HG02938 (cell line): Measurements from ENCODE around the gene KNDC1.
"Not testable (repeated sequence)": the region's sequence is repeated elsewhere in the genome, so short reads cannot be mapped to it uniquely, and the experiment has no call there.

Experiments
- ATAC-seq: cut with Tn5 transposase; IDR thresholded peaks from one replicate; pipeline ENCODE4 v1.9.1; 2021; ENCODE audit warnings: mild to moderate bottlenecking, moderate library complexity; ENCODE audit not compliant: unreplicated experiment

KNDC1 gene

GRCh38 chr10:133215586-133215985, 55.6 kb downstream of the KNDC1 start:
- no peak for ATAC-seq

GRCh38 chr10:133216776-133217175, 56.8 kb downstream of the KNDC1 start:
- no peak for ATAC-seq

- no peak for ATAC-seq
Measured at GRCh38 chr10:133217800-133218589, 58.0 kb downstream of the KNDC1 start.

GRCh38 chr10:133218891-133219290, 58.9 kb downstream of the KNDC1 start:
- no peak for ATAC-seq

GRCh38 chr10:133219782-133220181, 59.8 kb downstream of the KNDC1 start:
- ATAC-seq: no peak

GRCh38 chr10:133221331-133221730, 61.3 kb downstream of the KNDC1 start:
- ATAC-seq: no peak

GRCh38 chr10:133221756-133222155, 61.7 kb downstream of the KNDC1 start:
- ATAC-seq: not testable (repeated sequence)

- ATAC-seq: no peak
Measured at GRCh38 chr10:133224076-133224475, 64.1 kb downstream of the KNDC1 start.

- no peak for ATAC-seq
Measured at GRCh38 chr10:133224756-133225372, 64.8 kb downstream of the KNDC1 start.

GRCh38 chr10:133225707-133226191, 65.7 kb downstream of the KNDC1 start:
- no peak for ATAC-seq

- no peak for ATAC-seq
Measured at GRCh38 chr10:133226251-133226808, 66.3 kb downstream of the KNDC1 start.

- ATAC-seq: no peak
Measured at GRCh38 chr10:133227256-133227655, 67.2 kb downstream of the KNDC1 start.

GRCh38 chr10:133229265-133230043, 69.4 kb downstream of the KNDC1 start:
- no peak for ATAC-seq

GRCh38 chr10:133230044-133230361, 70.0 kb downstream of the KNDC1 start, which contains the start of gene UTF1:
TSS of gene UTF1 (plus strand) at chr10:133230217. CDS start at chr10:133230289, 72 bp downstream.
- no peak for ATAC-seq

- no peak for ATAC-seq
Measured at GRCh38 chr10:133230387-133231195, 70.6 kb downstream of the KNDC1 start.

GRCh38 chr10:133231244-133231945, 71.4 kb downstream of the KNDC1 start:
- ATAC-seq: no peak

GRCh38 chr10:133231946-133232574, 72.0 kb downstream of the KNDC1 start:
- no peak for ATAC-seq

GRCh38 chr10:133234796-133235195, 74.8 kb downstream of the KNDC1 start:
- not testable (repeated sequence) for ATAC-seq

GRCh38 chr10:133235265-133235855, 75.3 kb downstream of the KNDC1 start:
- ATAC-seq: no peak
